Globus pallidus (tissue), 1 donor: Measurements from ENCODE around the gene PDE3B.
"Not testable (repeated sequence)": the region's sequence is repeated elsewhere in the genome, so short reads cannot be mapped to it uniquely, and the experiment has no call there.

Experiments
- DNase-seq: peaks from one replicate; pipeline ENCODE4 v3.0.0-alpha.2; 2015; ENCODE audit warnings: low spot score

PDE3B gene

DNA sequence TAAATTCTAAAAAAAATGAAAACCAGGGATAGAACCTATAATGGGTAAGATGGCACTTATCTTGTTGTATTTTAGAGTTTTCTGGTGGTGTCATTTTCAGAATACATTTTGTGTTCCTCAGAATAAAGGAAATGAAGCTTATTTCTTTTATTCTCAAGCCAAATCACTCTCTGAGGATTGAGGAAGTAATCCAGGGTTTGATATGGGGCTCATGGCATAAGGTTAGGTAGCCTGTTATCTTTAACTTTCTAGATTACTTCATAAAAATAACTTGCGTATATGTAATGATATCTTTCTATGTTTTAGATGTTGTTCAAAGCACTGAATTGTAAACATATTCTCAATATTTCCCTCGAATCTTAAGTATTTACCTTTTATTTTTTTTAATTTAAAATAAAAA, 33.5 kb downstream of the PDE3B start:
- no peak for DNase-seq

DNA sequence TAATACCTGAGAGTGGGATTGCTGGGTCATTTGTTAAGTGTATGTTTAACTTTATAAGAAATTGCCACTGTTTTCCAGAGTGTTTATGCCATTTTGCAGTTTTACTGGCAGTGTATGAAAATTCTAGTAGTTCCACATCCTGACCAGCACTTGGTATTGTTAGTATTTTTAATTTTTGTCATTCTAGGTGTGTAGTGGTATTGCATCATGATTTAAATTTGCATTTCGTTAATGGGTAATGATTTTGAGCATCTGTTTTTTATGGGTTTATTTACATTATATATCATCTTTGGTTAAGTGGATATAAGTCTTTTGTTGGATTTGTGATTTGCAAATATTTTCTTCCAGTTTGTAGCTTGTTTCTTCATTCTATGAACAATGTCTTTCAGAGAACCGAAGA, 34.7 kb downstream of the PDE3B start:
- DNase-seq = no peak

DNA sequence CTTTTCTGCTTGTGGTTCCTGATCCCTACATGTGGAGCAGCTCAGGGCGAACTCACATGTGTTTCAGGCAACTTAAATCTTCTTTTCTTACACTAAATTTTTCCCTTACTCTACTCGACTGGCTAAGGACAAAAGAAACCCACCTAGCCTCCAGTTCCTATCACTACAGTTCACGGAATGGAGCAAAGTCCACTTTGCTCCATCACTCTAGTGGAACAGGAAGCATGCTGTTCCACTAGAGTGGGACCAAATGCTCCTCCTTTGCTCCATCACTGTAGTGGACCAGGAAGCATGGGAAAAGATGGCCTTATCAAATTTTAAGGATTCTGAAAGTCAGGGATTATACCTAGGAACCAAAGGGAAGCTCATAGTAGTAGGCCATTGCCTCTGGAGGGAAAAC, 36.1 kb downstream of the PDE3B start:
- DNase-seq = no peak

DNA sequence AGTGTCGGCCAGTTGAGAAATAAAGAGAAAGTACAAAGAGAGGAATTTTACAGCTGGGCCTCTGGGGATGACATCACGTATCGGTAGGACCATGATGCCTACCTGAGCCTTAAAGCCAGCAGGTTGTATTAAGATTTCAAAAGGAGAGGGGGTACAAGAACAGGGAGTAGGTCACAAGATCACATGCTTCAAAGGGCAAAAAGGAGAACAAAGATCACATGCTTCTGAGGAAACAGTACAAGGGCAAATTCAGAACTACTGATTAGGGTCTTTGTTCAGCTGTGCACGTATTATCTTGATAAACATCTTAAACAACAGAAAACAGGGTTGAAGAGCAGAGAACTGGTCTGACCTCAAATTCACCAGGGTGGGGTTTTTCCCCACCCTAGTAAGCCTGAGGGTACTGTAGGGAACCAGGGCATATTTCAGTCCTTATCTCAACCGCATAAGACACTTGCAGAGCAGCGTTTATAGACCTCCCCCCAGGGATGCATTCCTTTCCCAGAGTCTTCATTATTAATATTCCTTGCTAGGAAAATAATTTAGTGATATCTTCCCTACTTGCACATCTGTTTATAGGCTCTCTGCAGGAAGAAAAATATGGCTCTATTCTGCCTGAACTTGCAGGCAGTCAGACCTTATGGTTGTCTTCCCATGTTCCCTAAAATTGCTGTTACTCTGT, 40.8 kb downstream of the PDE3B start:
- DNase-seq = not testable (repeated sequence)

DNA sequence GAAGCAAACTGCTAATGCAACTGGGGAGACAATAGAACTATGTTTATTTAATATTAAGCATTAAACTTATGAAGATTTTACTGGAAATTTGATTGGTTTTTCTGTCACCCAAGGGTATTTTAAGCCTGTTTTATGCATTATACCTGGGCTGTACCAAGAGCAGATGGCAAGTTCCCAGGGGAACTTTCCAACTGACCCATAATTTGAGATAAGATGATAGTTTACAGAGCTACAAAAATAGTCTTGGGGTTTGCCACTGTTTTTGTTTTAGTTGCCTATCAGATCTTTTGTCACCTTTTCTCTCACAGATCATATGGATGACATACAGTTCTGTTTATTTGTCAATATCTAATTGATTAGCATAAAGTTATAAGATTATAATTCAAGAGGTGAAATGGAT, 43.9 kb downstream of the PDE3B start:
- no peak for DNase-seq

DNA sequence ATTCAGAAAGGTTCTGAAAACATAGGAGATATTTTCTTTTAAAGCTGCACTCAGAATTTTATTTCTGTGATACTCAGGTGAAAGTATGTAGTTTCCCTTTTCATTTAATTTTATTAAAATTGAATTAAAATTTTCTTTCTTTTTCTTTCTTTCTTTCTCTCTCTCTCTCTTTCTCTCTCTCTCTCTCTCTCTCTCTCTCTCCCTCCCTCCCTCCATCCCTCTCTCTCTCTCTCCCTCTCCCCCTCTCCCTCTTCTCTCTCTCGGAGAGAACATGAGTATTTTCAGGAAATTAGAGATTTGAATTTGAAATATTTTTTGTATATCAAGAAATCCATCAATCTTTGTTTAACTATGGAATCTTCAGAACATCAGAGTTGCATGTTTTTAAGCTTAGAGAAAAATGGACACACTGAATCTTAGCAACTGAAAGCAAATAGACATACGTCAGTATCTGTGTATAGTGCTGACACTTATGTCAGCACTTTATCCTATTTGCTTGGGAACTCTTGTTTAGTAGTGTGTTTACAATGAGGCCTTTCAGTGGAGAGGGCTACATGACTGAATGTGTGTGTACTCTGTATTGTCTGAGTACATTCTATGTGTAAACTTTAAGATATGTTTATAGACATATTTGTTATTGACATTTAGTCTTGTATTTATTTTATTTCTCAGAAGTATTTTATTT, 44.5 kb downstream of the PDE3B start:
- DNase-seq = no peak

DNA sequence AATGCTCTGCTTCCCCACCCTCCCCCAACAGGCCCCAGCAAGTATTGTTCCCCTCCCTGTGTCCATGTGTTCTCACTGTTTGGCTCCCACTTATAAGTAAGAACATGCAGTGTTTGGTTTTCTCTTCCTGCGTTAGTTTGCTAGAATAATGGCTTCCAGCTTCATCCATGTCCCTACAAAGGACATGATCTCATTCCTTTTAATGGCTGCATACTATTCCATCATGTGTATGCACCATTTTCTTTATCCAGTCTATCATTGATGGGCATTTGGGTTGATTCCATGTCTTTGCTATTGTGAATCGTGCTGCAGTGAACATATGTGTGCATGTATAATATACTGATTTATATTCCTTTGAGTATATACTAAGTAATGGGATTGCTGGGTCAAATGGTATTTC, 52.1 kb downstream of the PDE3B start:
- DNase-seq = not testable (repeated sequence)

DNA sequence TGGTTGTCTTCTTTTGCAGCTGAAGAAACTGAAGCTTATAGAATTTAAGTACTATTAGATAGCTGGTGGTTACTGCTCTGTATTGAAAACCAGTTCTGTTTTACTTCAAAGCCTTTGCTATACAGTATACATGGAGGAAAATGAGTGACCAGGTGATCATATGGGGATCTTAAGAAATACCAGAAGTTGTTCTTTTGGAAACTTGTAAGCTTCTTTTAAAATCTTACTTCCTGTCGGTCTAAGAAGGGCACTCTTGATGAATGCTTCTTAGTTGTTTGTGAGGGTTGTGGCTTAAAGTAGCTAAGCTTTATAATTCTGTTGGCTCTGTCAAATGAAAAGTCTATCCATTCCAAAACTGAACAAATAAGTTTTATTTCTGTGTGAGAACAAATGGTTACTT, 55.2 kb downstream of the PDE3B start:
- no peak for DNase-seq

DNA sequence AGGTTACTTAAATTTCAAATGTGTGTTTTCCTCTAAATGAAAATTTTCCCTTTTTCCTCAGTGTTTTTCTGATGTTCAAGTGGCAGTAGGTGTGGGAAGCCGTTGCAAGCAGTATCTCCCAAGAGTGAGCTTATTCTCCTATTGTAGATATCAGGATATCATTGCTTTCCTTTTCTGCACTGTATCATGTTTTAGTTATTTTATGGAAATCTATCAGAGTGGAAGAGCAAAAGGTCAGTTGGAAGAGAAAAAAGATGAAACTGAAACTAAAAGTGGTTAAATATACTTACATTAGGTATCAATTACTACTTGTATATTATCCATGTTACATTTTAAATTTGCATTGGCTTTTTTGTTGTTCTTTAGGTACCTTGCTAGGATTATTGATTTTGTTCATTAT, 57.0 kb downstream of the PDE3B start:
- no peak for DNase-seq

DNA sequence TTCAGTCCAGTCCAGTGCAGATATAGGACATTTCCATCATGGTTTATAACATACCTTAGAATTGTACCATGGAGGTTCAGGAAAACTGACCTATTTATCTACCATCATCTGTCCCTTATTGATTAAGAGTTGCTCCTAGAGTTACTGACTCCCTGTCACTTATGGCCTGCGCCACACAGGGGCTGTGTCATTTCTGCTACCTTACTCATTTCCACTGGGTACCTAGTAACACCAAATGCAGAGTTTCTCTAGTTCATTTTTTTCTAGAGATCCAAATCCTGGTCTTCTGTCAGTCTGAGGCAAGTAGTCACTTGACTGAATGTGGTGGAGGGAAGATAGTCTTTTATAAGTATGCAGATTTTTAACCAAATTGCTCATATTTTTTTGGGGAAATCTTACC, 59.2 kb downstream of the PDE3B start:
- DNase-seq = no peak

DNA sequence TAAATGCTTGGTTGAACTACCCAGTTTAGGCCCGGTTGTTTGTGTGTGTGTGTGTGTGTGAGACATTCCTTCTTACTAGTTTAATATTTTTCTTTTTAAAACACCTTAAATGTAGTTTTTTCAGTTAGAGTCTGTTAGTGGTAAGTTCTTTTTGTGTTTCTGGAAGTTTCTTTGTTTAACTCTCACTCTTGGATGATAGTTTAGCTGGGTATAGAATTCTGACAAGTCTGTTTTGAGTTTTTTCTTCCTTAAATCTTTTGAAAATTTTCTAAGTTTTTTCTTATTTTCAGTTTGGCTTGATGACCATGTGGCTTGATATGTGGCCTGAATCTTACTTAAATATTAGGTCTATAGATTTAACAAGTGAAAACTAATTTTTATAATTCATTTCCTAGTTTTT, 60.1 kb downstream of the PDE3B start:
- no peak for DNase-seq

DNA sequence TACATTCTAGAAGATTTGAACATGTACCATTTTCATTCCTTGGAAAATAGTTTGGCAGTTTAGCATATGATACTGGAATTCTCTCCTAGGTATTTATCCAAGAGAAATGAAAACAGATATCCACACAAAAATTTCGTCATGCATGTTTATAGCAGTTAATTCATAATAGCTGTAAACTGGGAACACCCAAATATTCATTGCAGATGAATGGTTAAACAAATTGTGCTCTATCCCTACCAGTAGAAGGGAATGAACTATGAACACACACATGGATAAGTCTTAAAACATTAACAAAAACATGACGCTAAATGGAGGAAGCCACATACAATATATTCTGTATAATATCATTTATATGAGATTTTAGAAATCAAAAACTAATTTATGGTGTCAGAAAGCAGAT, 61.5 kb downstream of the PDE3B start:
- no peak for DNase-seq

DNA sequence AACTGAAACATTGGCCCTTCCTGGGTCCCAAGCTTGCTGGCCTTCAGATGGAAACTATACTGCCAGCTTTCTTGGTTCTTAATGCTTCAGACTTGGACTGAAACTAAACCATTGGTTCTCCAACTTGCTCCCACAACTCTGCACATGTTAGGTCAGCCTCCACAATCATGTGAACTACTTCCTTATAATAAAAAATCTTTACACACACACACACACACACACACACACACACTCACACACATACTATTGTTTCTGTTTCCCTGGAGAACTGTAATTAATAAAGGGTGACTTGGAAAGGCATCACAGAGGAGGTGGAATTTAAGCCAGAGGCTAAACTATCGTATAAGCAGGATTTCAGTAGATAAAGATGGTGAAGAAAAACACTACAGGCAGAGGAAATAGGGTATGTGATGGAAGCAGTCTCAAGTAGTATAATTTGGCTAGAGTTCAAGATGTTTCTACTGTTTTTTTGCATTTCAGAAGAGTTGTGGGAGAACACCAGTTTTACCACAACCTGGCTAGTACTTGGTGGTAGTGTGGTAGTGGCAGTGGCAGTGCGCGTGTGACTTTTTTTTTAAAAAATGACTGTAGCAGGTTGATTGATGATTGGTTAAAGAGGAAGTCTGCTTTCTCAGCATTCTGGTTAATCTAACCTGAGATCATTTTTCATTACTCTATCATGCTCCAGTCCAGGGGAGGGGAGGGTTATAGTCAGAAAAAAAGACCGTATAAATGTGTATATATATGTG, 70.1 kb downstream of the PDE3B start:
- no peak for DNase-seq

DNA sequence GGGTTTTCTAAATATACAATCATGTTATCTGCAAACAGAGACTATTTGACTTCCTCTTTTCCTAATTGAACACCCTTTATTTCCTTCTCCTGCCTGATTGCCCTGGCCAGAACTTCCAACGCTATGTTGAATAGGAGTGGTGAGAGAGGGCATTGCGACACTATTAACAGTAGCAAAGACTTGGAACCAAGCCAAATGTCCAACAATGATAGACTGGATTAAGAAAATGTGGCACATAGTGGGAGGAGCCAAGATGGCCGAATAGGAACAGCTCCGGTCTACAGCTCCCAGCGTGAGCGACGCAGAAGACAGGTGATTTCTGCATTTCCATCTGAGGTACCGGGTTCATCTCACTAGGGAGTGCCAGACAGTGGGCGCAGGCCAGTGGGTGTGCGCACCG, 72.1 kb downstream of the PDE3B start:
- not testable (repeated sequence) for DNase-seq

DNA sequence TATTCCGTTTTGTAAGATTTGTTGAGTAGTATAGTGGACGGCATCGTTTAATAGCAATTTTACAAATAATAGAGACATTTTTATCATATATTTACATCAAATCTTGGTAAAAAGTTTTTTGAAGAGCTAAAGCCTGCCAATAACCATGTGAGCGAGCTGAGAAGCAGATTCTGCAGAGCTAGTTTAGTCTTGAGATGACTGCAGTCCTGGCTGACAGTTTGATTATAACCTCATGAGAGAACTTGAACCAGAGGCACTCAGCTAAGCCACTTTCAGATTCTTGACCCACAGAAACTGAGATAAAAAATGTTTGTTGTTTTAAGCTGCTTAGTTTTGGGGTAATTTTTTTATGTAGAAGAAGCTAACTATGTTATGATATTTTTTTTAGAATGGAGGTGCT, 78.9 kb downstream of the PDE3B start:
- no peak for DNase-seq

DNA sequence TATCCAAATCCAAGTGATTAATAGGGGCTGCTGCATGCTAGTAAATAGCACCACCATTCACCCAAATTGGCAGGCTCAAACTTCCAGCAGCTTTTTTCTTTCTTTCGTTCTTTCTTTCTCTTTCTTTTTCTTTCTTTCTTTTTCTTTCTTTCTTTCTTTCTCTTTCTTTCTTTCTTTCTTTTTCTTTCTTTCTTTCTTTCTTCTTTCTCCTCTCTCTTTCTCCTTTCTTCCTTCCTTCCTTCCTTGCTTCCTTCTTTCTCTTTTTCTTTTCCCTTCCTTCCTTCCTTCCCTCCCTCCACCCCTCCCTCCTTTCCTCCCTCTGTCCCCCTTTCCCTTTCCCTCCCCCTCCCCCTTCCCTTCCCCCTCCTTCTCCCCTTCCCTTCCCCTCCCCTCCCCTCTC, 81.5 kb downstream of the PDE3B start:
- DNase-seq = no peak

DNA sequence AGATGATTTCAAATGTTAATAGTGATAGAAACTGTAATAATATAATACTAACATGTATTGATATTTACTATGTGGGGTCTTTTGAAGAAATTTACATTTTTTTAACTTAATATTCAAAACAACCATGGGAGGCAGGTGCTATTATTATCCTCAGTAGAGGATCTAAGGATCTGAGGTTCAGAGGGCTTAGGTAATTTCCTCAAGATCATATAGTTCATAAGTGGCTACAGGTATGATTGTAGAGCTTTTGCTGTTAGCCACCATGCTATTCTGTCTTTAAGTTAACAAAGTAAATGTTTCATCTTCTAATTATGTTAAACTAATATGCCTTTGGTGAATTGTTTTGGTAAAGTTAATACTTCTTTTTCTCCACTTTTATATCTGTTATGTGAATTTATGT, 83.6 kb downstream of the PDE3B start:
- DNase-seq = no peak

DNA sequence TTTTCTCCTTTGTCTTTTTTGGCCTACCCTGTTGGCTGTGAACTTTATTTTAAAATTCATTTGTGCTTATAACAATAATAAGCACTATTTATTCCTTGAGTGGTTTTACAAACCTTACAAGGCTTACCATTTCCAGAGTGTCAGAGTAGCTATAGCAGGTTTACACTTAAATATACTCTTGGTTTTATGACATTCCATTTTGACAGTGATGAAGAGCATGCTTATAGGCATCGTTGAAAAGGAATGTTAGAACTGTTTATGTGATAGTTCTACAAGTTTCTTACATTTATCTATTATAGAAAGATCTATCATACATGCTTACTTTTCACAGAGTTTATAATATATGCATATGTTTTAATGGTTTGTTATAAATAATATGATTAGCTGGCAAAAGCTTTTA, 84.1 kb downstream of the PDE3B start:
- DNase-seq = no peak

DNA sequence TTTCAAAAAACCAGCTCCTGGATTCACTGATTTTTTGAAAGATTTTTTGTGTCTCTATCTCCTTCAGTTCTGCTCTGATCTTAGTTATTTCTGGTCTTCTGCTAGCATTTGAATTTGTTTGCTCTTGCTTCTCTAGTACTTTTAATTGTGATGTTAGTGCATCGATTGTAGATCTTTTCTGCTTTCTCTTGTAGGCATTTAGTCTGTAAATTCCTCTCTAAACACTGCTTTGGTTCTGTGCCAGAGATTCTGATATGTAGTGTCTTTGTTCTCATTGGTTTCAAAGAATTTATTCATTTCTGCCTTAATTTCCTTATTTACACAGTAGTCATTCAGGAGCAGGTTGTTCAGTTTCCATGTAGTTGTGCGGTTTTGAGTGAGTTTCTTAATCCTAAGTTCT, 96.9 kb downstream of the PDE3B start:
- not testable (repeated sequence) for DNase-seq

DNA sequence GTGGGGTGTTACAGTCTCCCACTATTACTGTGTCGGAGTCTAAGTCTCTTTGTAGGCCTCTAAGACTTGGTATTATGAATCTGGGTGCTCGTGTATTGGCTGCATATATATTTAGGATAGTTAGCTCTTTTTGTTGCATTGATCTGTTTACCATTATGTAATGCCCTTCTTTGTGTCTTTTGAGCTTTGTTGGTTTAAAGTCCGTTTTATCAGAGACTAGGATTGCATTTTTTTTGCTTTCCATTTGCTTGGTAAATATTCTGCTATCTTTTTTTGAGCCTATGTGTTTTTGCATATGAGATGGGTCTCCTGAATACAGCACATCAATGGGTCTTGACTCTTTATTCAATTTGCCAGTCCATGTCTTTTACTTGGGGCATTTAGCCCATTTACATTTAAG, 97.6 kb downstream of the PDE3B start:
- DNase-seq = no peak

DNA sequence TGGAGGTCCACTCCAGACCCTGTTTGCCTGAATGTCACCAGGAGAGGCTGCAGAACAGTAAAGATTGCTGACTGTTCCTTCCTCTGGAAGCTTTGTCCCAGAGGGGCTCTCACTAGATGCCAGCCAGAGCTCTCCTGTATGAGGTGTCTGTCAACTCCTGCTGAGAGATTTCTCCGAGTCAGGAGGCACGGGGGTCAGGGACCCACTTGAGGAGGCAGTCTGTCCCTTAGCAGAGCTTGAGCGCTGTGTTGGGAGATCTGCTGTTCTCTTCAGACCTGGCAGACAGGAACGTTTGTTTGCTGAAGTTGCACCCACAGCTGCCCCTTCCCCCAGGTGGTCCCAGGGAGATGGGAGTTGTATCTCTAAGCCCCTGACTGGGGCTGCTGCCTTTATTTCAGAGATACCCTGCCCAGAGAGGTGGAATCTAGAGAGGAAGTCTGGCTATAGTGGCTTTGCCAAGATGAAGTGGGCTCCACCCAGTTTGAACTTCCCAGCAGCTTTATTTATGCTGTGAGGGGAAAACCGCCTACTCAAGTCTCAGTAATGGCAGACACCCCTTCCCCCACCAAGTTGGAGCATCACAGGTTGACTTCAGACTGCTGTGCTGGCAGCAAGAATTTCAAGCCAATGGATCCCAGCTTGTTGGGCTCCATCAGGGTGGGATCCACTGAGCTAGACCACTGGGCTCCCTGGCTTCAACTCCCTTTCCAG, 99.4 kb downstream of the PDE3B start:
- DNase-seq = no peak

DNA sequence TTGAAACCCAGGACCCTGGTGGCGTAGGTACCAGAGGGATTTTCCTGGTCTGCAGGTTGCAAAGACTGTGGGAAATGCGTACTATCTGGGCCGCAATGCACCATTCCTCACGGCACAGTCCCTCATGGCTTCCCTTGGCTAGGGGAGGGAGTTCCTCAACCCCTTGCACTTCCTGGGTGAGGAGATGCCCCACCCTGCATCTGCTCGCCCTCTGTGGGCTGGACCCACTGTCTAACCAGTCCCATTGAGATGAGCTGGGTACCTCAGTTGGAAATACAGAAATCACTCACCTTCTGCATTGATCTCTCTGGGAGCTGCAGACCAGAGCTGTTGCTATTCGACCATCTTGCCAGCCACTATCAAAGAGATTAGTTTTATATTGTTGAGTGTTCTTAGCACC, 100.1 kb downstream of the PDE3B start:
- not testable (repeated sequence) for DNase-seq
